Sigmoid colon (tissue), 7 donors: ENCODE results near the gene CLMP. TPM values are rescaled to one million over a fixed set of nuclear protein-coding genes. Genes with fewer than 3 reads are reported as not detected.

ENCODE experiments used
- DNase-seq: peaks from one replicate; pipeline ENCODE4 v3.0.0-alpha.2; 2019
- H3K27ac ChIP-seq, 4 donors: fragments of 200-600 bp; sonication (generic); one replicate each; pipeline ENCODE4 v1.5.1; 2016 to 2019; ENCODE audit warnings: mild to moderate bottlenecking in 1 of 4
- H3K27me3 ChIP-seq, 3 donors: fragments of 200-600 bp; sonication (generic); one replicate each; pipeline ENCODE4 v1.5.1; 2019; ENCODE audit warnings: mild to moderate bottlenecking in 1 of 3
- H3K36me3 ChIP-seq, 4 donors: fragments of 200-600 bp; sonication (generic); one replicate each; pipeline ENCODE4 v1.5.1; 2016 to 2019
- H3K4me1 ChIP-seq, 4 donors: fragments of 200-600 bp; sonication (generic); one replicate each; pipeline ENCODE4 v1.5.1; 2017 to 2019
- H3K4me3 ChIP-seq, 4 donors: fragments of 200-600 bp; sonication (generic); one replicate each; pipeline ENCODE4 v1.5.1; 2017 to 2019; ENCODE audit warnings: mild to moderate bottlenecking in 2 of 4, moderate library complexity in 1 of 4
- H3K9me3 ChIP-seq, 4 donors: fragments of 200-600 bp in 3 of 4; sonication (generic) in 3 of 4; one replicate each; pipeline versions ENCODE4 v1.5.1 to v1.6.1; 2013 to 2019
- EP300 ChIP-seq, 4 donors: sonication (generic); formaldehyde crosslinking; IDR thresholded peaks; one replicate each; pipeline ENCODE4 v1.6.1; 2017; ENCODE audit warnings: antibody characterized with exemption in 4 of 4
- POLR2A ChIP-seq, 2 donors: fragments of 450-650 bp; IDR thresholded peaks; one replicate each; pipeline ENCODE4 v1.6.1; 2016; ENCODE audit warnings: antibody characterized with exemption in 2 of 2, mild to moderate bottlenecking in 2 of 2, moderate library complexity in 2 of 2
- POLR2AphosphoS5 ChIP-seq, 4 donors: sonication (generic); formaldehyde crosslinking; IDR thresholded peaks; one replicate each; pipeline ENCODE4 v1.6.1; 2017; ENCODE audit warnings: antibody characterized with exemption in 4 of 4
- WGBS, 2 donors: extraction: QIAGEN DNeasy Blood & Tissue Kit; methylation state at CpG; one replicate each; pipeline ENCODE4 v1.1.7; 2013; 5-methylcytosine and 5-hydroxymethylcytosine counted together
- intact Hi-C: fragments of 100-400 bp; cut with DNase I; formaldehyde crosslinking; loops from one replicate; pipeline ENCODE4 v1.15.1; 2023
- polyA plus RNA-seq, 3 donors: library from polyadenylated mRNA; stranded (reverse); fragments of 200-250 nt; gene quantifications; one replicate each; pipeline ENCODE4 v1.2.3, GENCODE V29; 2013
- total RNA-seq, 4 donors: library from RNA; depleted of rRNA; stranded (reverse); fragments of >200 nt; gene quantifications; one replicate each; pipeline ENCODE4 v1.1.0, GENCODE V29; 2016
- TF ChIP-seq, protein P1 (sequence below), 4 experiments: fragments of 450-650 bp in 3 of 4; fragments of 200-600 bp in 1 of 4; IDR thresholded peaks; one replicate each; pipeline ENCODE4 v1.5.1; 2016 to 2019; ENCODE audit warnings: antibody characterized with exemption in 4 of 4, mild to moderate bottlenecking in 3 of 4, moderate library complexity in 2 of 4
- donor health status: healthy with polysubstance abuse.
- donor health status: Bipolar disorder and iron deficiency.
- donor health status: healthy.

The CLMP gene
- total and polyA plus RNA-seq, 7 donors: 1.4 to 180 (median 104) TPM

DNA sequence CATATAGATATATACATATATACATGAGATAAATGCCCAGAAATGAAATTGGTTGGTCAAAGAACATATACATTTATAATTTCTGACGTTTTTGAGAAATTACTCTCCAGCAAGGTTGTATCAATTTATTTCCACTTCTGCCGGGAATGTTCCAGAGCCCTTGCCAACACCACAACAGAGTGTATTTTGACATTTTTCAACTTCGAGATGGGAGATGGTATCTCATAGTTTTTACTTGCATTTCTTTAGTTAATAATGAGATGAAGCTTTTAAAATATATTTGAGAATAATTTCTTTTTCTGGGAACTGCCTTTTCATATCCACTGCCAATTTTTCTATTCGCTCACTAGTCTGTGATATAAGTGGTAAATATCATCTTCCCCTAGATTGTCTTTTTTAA lies 19.3 kb upstream of the CLMP start:
- intact Hi-C loops: no loop called here
- Histone ChIP-seq H3K9me3 (no peaks in the 10 kb centered on the region), H3K27me3 (no peaks in the 10 kb centered on the region), H3K4me1 (peaks cover 0 to 59% (median 44%) of the 10 kb centered on the region in 4 donors), H3K36me3 (no peaks in the 10 kb centered on the region), H3K27ac (peak overlapping the region in 2 of 4 donors; percentile 3 to 4), H3K4me3 (no peak overlapping the region)
- 72 to 77% methylated on average over 4 of the region's 4 CpGs for WGBS, 2 donors
- no peak for TF ChIP-seq POLR2A (IDR thresholded peaks at IDR 0.05)
- no peak for TF ChIP-seq EP300 (IDR thresholded peaks at IDR 0.05)
- TF ChIP-seq POLR2AphosphoS5 (IDR thresholded peaks at IDR 0.05): no peak
- TF ChIP-seq, protein P1, sequence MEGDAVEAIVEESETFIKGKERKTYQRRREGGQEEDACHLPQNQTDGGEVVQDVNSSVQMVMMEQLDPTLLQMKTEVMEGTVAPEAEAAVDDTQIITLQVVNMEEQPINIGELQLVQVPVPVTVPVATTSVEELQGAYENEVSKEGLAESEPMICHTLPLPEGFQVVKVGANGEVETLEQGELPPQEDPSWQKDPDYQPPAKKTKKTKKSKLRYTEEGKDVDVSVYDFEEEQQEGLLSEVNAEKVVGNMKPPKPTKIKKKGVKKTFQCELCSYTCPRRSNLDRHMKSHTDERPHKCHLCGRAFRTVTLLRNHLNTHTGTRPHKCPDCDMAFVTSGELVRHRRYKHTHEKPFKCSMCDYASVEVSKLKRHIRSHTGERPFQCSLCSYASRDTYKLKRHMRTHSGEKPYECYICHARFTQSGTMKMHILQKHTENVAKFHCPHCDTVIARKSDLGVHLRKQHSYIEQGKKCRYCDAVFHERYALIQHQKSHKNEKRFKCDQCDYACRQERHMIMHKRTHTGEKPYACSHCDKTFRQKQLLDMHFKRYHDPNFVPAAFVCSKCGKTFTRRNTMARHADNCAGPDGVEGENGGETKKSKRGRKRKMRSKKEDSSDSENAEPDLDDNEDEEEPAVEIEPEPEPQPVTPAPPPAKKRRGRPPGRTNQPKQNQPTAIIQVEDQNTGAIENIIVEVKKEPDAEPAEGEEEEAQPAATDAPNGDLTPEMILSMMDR (IDR thresholded peaks at IDR 0.05): no peak
- no peak for DNase-seq

GRCh38 chr11:123213307-123213771 lies 18.3 kb upstream of the CLMP start:
- WGBS, 2 donors: 24 to 61% methylated on average over 11 of the region's 11 CpGs
- DNase-seq: no peak
- Histone ChIP-seq H3K9me3 (no peaks in the 10 kb centered on the region), H3K4me3 (no peak overlapping the region), H3K27ac (peak overlapping the region in 3 of 4 donors; percentile 64 to 84 (median 82)), H3K4me1 (peaks cover 0 to 56% (median 39%) of the 10 kb centered on the region in 4 donors), H3K27me3 (no peaks in the 10 kb centered on the region), H3K36me3 (no peaks in the 10 kb centered on the region)
- intact Hi-C loops: no loop called here
- TF ChIP-seq, protein P1 (IDR thresholded peaks at IDR 0.05): no peak
- no peak for TF ChIP-seq POLR2AphosphoS5 (IDR thresholded peaks at IDR 0.05)
- no peak for TF ChIP-seq EP300 (IDR thresholded peaks at IDR 0.05)
- no peak for TF ChIP-seq POLR2A (IDR thresholded peaks at IDR 0.05)

DNA sequence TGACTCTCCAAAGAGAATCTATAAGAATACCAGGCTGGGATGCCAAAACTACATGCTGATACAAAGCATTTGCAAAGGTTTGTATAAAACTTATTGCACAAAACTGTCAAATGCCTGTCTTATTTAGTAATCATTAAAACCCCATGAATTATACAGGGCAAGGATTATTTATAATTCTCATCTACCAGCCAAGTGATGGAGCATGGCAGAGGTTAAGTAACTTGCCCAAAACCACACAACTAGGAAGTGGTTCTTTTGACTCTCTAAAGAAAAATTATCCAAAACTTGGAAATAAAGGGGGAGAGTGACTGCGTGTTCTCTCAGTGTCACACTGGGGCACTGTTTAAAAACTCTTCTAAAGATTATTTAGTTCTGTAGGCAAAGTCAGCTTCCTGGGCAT lies 17.4 kb upstream of the CLMP start:
- peaks cover 0 to 56% (median 36%) of the 10 kb centered on the region in 4 donors for H3K4me1 ChIP-seq
- no peak overlapping the region for H3K4me3 ChIP-seq
- intact Hi-C loops: no loop called here
- H3K27ac ChIP-seq: peak overlapping the region; percentile 47 to 84 (median 73)
- no peaks in the 10 kb centered on the region for H3K9me3 ChIP-seq
- no peaks in the 10 kb centered on the region for H3K27me3 ChIP-seq
- WGBS, 2 donors: 40 to 75% methylated on average over 1 of the region's 1 CpG
- H3K36me3 ChIP-seq: no peaks in the 10 kb centered on the region
- no peak for DNase-seq
- TF ChIP-seq POLR2AphosphoS5 (IDR thresholded peaks at IDR 0.05): no peak
- TF ChIP-seq, protein P1 (IDR thresholded peaks at IDR 0.05): no peak

- Histone ChIP-seq H3K36me3 (no peaks in the 10 kb centered on the region), H3K9me3 (no peaks in the 10 kb centered on the region), H3K27me3 (no peaks in the 10 kb centered on the region), H3K4me3 (no peak overlapping the region), H3K27ac (peak overlapping the region; percentile 47 to 84 (median 73)), H3K4me1 (peaks cover 0 to 60% (median 38%) of the 10 kb centered on the region in 4 donors)
- TF ChIP-seq POLR2AphosphoS5 (IDR thresholded peaks at IDR 0.05) (no peak), EP300 (IDR thresholded peaks at IDR 0.05) (no peak), POLR2A (IDR thresholded peaks at IDR 0.05) (no peak)
- TF ChIP-seq, protein P1 (IDR thresholded peaks at IDR 0.05): no peak
- no peak for DNase-seq
- WGBS, 2 donors: 65 to 82% methylated on average over 8 of the region's 8 CpGs
- intact Hi-C loops: no loop called here
Observed at GRCh38 chr11:123211981-123212380, 16.9 kb upstream of the CLMP start.
